Stimulated activated naive CD4-positive, alpha-beta T cell treated with Interleukin-2 at 50 U/mL for 16 hours (primary cell): ENCODE data around the gene SLC39A11.

Experiments used
- DNase-seq: peaks from one replicate; lab custom pipeline; 2025; lab: John Stamatoyannopoulos, UW

SLC39A11 gene

DNA sequence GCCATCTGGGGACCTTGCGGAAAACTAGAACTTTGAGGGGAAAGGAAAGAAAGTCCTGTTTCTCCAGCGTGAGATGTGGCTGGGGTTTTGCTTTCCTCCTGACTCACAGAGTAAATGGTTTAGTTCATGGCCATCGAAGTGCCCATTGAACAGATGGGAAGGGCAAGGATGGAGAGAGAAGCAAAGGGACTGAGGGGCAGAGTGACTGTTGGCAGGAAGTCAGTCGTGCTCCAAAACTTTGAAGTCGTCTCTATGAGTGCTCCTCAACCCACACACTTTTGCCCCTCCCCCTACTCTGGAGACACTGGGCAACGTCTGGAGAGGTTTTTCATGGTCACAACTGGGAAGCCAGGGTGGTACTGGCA lies 476.9 kb downstream of the SLC39A11 start:
- DNase-seq: no peak

DNA sequence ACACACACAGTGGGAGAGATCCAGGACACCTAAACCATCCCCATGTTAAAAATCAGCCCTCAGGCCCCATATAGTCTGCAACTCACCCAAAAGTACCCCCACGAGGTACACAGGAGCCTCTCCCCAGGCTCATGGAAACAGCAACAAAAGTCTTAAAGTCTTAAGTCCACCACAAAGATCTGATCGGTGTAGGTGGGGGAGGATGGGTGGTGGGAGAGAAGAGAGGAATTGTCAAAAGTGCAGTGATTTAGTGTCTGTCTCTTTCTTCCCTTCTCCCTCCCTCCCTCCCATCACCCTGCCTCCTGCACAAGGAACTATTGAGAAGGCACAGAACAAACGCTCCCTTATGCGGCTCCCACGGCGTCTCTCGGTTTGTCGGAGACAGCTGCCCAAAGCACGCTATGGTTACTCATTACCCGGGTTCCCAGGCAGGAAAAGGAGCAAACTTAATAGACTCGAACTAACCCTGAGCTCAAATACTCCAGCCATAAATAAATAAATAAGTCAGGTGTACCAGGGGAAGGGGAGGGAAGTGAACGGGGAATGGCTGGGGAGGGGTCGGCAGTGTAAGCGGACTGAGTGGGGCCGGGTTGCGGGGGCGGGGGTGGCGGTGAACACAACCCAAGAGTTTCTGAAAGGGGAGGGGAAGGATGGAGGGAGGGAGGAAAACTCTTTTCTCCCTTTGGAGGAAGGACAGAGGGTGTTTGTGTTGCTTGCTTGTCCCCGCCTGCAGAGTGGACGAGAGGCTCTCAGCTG lies 477.4 kb downstream of the SLC39A11 start:
- DNase-seq: no peak

DNA sequence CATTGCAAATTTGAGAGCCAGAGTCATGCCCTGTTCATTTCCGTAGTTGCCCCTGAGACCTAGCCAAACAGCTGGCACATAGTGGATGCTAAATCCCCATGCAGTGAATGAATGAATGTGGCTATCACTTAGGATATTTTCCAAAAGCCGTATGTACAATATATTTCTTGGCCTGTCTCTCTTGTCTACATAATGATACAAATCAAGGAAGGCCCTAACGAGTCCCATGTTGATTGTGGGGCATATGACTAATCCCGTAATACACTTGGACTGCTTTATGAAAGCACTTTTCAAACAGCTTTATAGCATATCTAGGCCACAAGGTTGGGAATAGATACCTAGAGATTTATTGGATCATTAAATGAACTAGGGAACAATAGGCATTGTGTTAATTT lies 478.0 kb downstream of the SLC39A11 start:
- DNase-seq: no peak

DNA sequence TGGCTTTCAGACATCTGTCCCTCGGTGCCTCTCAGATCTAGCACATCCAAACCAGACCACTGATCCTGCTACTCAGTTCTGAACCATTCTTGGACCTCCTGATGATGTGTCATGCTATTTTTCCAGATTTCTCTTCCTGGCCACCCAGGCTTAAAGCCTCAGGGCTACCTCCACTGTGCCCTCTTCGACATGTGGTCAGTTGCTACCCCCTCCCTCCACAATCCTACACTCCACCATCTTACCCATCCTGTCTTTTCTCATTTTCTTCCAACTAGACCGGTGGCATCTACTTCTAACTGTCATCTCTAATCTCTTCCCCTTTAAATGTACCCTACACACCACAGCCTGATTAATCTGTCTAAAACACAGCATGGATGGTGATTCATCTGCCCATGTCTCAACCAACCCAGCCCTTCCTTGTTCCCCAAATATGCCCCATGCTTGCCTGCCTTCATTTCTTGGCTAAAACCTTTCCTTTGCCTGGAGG lies 478.6 kb downstream of the SLC39A11 start:
- no peak for DNase-seq

DNA sequence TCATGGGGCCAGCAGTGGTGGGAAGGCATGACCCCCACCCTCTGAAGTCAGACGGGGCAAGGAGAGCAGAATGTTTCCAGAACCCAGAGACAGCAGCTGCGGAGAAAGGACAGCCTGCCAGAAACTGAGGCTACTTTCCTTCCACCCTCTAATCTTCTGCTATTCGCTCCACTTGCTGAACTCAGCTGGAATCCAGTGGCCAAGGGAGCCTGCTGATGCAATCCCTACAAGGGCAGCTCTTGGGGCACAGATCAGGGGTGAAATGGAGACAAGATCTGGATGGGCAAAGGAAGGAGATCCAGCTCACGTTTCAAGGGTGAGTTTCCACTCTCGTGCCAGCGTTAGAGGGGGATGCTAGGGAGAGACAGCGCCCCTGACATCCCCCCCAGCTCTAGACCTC lies 479.1 kb downstream of the SLC39A11 start:
- DNase-seq: no peak

DNA sequence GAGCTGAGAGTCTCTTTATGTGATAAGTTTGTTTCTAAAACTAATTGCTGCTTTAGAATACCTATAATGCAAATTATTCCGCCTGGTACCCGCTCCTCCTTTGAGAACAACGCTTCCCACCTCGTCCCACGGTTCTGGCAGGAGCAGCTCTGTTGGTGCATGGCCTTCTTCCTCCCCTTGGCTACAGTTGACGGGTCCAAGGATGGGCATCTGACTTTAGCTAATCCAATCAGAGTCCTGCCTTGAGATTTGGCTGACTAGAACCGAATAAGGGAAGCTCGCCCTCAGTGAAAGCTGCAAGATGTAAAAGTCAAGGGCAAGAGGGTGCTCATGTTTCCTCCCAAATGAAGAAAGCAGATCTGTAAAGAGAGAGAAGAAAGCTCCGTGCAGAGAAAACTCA lies 481.3 kb downstream of the SLC39A11 start:
- no peak for DNase-seq

DNA sequence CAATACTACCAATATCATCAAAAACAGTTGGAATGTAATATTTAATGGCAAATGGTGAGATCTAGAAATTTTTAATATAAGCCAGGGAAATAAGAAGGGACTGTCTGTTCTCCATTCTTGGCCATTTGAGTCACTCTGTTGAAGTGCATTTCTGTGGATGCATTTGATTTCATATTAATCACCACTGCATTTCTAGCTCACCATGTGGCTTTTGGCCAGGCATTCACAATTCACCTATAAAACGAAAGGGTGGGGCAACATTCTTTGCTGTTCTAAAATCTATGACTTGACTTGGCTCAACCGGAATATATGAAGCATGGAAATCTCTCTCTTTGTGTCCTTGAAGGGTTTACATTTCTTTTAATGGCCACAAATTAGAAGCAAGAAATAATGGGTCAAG lies 483.0 kb downstream of the SLC39A11 start:
- no peak for DNase-seq

DNA sequence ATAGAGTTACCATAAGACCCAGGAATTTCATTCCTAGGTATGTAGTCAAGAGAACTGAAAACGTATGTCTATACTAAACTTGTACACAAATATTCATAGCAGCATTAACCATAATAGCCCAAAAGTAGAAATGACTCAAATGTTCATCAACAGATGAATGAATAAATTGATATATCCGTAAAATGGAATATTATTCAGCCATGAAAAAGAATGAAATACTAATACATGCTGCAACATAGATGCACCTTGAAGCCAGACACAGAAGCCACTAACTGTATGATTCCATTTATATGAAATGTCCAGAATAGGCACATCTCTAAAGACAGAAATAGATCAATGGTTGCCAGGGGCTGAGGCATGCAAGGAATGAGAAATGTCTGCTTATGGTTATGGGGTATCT lies 484.1 kb downstream of the SLC39A11 start:
- no peak for DNase-seq

DNA sequence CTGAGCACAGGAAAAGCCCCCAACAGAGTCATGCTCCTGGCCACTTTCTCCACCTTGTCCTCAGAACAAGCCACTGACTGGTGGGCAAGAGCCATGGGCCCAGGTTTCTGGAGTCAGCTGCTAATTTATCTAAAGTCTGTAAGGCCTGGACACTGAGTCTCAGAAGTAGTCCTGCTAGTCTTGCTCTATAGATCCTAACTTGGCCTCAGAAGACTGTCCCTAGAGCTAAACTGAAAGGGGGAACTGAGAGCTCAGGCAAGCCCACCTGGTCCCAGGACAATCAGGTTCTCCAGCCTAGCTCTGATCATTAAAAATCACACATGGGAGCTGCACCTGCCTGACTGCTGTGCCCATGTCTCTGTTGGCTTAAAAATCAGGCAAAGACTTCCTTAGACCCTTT lies 485.8 kb downstream of the SLC39A11 start:
- DNase-seq: no peak

DNA sequence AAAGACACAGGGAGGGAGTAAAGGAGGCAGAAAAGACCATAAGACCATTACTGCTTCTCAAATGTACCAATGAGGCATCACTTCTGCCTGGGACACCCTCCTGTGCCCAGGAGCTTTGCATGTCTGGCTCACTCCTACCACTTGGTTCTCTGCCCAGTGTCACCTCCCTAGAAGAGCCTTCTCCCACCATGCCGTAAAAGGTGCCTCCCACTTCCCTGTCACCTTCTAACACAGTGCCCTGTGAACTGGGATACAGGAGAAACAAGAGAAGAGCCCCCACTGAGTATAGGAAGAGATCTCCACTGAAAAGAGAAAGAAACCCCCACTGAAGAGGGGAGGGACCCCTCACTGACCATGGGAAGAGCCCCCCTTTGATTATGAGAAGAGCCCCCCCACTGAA lies 486.9 kb downstream of the SLC39A11 start:
- DNase-seq: no peak

DNA sequence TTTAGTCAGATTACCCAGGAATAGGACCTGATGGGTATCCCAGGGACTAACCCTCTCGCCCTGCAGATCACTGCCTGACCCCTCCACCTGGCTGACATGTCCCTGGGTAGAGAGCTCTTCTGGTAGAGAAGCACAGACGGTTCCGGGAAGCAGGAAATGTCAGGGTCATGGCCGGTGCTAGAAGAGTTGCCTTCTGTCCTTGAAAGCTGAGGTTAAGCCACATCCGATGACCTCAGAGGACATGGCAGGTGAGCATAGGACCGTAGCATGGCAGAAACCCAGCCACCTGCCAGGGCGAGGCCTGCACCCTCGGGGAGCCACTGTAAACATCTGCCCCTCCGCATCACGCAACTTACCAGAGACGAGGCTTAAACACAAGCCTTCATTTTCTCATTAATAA lies 488.0 kb downstream of the SLC39A11 start:
- no peak for DNase-seq

DNA sequence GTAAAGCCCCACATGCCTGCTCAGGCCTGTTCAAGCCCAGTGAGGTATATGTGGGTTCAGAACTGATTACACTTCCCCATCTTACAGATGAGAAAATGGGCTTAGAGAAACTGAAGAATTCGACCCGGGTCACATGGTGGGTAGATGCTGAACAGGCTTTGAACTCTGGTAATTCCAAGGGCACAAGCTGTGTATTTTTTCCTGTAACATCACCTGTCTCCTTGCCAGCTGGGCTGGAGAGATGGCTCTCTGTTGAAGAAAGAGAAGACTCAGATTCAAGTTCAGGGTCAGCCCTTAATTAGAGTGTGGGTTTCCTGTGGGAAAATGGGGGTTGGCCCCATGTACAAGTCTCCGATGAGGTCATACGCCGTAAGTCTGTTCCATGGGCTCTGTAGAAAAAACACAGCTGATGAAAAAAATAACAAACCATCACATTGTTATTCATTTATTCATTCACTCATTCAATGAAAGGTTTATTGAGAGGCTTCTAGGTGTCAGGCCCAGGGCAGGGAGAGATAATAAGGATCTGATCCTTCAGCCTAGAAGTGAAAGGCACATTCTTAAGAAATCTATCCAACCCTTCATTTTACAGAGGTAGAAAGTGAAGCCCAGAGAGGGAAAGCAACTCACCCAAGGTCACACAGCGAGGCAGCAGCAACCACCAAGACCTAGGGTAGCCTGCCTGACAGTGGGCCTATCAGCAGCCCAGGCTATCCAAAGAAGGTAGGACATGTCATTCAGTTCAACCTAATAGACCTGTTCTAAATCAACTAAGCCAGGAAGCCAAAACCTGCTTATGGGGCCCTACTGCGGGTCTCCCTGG lies 488.9 kb downstream of the SLC39A11 start:
- DNase-seq: no peak

DNA sequence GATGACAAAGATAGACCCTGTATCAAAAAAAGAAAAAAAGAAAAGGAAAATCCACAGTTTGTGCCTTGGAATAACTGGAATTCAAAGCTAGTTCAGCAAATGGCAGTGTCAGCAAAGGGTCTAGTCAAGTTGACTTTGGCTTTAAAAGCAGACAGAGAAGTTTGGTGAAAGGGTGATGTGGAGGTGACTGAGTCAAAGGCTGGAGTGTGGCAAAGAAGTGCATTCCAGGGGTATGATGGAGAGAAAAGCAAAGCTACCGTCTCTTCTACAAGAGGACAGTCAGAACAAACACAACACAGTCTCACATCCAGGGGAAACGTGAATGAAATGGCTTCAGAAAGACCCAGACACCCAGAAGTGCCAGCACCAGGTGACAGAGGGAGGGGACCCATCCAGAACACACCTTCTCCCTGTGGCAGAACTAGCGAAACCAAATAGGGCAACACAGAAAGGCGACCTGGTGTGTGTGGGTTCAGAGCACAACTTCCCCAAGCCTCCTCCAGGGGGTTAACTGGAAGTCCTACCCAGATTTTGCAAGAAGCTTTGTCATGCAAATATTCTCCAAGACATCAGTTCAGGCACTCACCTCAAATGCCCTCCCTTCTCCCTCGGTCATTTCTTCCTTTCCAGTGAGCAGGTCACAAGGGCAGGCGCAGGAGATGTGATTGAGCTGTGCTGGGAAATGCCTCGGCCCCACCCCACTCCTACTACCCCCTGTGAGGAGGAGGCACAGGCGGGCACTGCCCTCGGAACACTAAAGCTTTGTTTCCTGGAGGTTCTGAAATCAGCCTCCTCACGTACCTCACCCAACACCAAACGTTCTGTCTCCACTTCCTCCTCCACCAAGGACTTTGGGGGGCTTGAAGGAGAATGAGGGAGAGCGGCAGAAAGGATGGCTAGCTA lies 489.7 kb downstream of the SLC39A11 start:
- DNase-seq: no peak

DNA sequence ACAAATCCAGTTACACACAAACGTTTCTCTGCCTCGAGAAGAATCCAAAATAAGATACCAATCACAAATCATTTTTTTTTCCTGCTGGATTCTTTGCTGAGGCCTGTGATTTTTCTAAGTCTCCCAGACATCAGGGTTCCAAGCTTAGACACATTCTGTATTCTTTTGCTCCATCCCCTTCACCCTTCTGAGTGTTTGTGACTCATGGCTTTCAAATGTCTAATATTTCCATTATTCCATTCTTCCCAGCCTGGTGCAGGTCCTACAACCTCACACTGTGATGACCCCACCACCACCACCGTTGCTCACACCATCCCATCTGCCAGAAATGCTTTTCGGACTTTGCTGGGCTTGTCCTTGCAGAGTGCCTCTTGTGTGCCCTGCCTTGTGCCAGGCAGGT lies 491.6 kb downstream of the SLC39A11 start:
- no peak for DNase-seq

DNA sequence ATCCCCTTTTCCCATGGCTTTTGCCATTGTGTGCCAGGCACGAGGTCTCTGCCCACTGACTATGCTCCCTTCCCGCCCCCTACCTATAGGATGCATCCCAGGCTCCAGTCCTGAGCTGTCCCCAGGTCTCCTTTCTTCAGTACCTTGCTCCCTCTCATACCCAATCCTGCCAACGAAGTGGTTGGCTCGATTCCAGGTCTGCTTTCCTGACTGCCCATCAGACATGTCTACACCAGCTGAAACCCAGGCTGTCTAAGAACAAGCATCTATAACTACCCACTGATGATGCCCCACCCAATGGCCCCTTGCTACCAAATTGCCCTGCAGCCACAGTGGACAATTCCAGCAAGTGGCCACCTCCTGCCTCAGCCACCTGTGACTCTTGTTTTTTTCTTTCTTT lies 492.6 kb downstream of the SLC39A11 start:
- no peak for DNase-seq

DNA sequence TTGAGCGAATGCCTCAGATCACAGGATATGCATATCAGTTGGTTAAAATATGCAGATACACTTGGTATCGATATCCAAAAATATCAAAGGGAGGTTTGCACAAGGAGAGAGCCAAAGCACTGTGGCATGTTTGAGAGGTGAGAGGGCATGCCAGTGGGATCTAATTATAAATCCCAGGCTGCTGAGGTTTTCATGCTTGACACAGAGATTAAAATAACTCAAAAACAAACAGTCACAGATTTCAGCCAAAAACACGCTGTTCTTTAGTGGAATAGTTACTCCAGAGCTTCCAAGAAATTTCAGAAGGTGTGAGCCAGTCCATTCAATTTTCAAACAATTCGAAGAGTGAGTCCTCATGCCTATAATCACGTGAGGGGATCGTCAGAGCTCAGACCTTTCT lies 493.8 kb downstream of the SLC39A11 start:
- DNase-seq: no peak

DNA sequence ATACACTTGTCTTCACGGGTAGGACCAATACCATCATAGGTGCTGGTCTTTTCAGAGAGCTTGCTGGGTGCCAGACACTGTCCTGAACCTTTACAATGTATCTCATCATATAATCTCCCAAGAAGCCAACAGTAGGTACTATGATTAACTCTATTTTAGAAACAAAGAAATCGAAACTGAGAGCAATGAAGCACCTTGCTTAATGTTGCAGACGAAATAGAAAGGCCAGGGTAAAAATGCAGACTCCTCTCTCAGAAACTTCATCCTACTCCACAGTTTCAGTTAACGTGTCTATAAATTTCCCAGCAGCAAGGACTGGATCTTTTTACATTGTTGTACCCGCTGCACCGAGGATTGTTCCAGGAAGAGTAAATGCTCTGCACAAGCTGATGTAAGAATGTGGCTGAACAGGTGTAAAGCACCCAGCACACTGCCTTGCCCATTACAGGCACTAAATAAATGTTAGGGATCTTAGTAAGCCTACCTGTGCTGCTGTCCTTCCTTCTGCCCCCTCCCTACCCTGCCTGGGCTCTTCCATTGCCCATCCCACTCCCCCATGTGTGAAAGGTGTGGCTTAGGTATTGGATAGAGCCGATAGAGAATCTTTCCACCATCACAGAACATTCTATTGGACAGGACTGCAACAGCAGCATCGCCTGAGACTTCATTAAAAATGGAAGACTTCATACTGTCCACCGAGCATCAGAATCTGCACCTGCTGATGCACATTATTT lies 495.0 kb downstream of the SLC39A11 start:
- no peak for DNase-seq
